GM23248 (cell line): ENCODE data around the gene ERC2.

ENCODE experiments used
- EZH2 ChIP-seq: fragments of 200-600 bp; sonication (generic); IDR thresholded peaks from 2 replicates; pipeline ENCODE4 v1.6.1; 2018; ENCODE audit warnings: antibody characterized with exemption, mild to moderate bottlenecking; ENCODE audit not compliant: insufficient read depth, poor library complexity, severe bottlenecking
- EZH2phosphoT487 ChIP-seq: fragments of 200-600 bp; sonication (generic); IDR thresholded peaks from 2 replicates; pipeline ENCODE4 v1.6.1; 2018; ENCODE audit warnings: antibody characterized with exemption, moderate library complexity, mild to moderate bottlenecking, low read depth; ENCODE audit not compliant: insufficient read depth

DNA sequence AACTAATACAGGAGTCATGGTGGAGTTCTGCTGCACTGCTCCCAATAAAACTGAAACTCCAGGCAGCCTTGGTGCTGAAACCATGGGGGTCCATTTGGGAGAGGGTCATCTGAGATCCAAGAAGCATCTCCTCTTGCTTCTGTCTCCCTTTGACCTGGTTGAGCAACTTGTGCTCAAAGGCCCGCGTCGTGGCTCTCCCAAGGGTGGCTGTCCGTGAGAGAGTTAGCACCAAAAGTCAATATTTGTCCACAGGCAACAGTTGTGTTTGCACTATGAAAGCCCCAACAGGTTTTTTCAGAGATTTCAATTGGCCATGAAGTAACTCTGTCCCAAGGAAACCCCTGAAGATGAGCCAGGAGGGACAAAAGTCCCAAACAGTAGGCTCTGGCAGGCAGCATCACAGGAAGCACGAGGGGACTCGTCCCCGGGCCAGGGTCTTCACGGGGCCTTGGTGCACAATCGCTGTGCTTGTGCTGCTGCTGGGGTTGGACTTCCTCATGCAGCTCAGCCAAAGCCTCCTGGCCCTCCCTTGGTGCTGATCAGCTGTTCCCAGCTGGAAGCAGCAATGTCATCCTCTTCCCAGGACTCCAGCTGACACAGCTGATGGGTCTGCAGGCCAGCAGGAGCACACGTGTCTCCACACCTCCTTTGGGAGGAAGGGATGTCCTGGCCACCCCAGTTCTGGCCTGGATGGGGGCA, 941.8 kb downstream of the ERC2 start:
- TF ChIP-seq EZH2phosphoT487 = no peak
- TF ChIP-seq EZH2 = no peak
